Adrenal gland (tissue), 12 donors: ENCODE data around the gene ITGA6. TPM values are rescaled to one million over a fixed set of nuclear protein-coding genes. Genes with fewer than 3 reads are reported as not detected.

Source experiments
- DNase-seq, 7 donors: peaks; one replicate each; pipeline ENCODE4 v3.0.0-alpha.2; 2019 to 2020
- H3K27ac ChIP-seq, 5 donors: fragments of 200-600 bp; sonication (generic) in 4 of 5; 1 replicate in 3 of 5; 2 replicates in 2 of 5; pipeline versions ENCODE4 v1.5.1 to v1.8.0; 2016 to 2020; ENCODE audit warnings: mild to moderate bottlenecking in 1 of 5
- H3K27me3 ChIP-seq: fragments of 200-600 bp; 2 replicates; pipeline ENCODE4 v1.8.0; 2021
- H3K36me3 ChIP-seq, 2 donors: fragments of 200-600 bp; replicated peaks in 1 of 2; 1 replicate in 1 of 2; 2 replicates in 1 of 2; pipeline versions ENCODE4 v1.5.1 to v1.8.0; 2018 to 2022
- H3K4me1 ChIP-seq, 2 donors: fragments of 200-600 bp; replicated peaks in 1 of 2; 1 replicate in 1 of 2; 2 replicates in 1 of 2; pipeline versions ENCODE4 v1.5.1 to v1.8.0; 2018 to 2021
- H3K4me3 ChIP-seq, 4 donors: fragments of 200-600 bp; sonication (generic) in 3 of 4; one replicate each; pipeline ENCODE4 v1.5.1; 2016 to 2018
- H3K9me3 ChIP-seq, 3 donors: fragments of 200-600 bp; sonication (generic) in 1 of 3; replicated peaks in 1 of 3; 1 replicate in 2 of 3; 2 replicates in 1 of 3; pipeline versions ENCODE4 v1.5.1 to v1.8.0; 2016 to 2021
- POLR2A ChIP-seq, 2 donors: fragments of 450-650 bp; IDR thresholded peaks; one replicate each; pipeline ENCODE4 v1.6.1; 2017; ENCODE audit warnings: antibody characterized with exemption in 2 of 2, mild to moderate bottlenecking in 2 of 2, moderate library complexity in 1 of 2
- WGBS, 4 donors: extraction: QIAGEN DNeasy Blood & Tissue Kit in 2 of 4; methylation state at CpG; one replicate each; pipeline versions ENCODE4 v1.1.5 to v1.1.7; 2013 to 2017; 5-methylcytosine and 5-hydroxymethylcytosine counted together
- intact Hi-C, 2 donors: fragments of 100-400 bp; cut with DNase I; formaldehyde crosslinking; loops; one replicate each; pipeline versions ENCODE4 v1.14.1 to v1.15.0; 2022 to 2023
- polyA plus RNA-seq, 3 donors: library from polyadenylated mRNA; stranded (reverse); fragments of 200-250 nt in 2 of 3; fragments of 350-450 nt in 1 of 3; fragmentation: Illumina TruSeq in 1 of 3; extraction: RNeasy Lipid Tissue Mini Kit (QIAGEN cat#74804) in 1 of 3; gene quantifications; one replicate each; pipeline ENCODE4 v1.2.3, GENCODE V29; 2013 to 2014
- total RNA-seq, 9 donors: library from RNA; depleted of rRNA in 4 of 9; stranded (reverse); fragments of >200 nt in 4 of 9; fragments of 120-200 nt in 1 of 9; fragmentation: NEBNext Ultra II Directional in 1 of 9; extraction: Animal tissue kit (Norgen Biotek cat#: 25700) in 1 of 9; gene quantifications; one replicate each; pipeline versions ENCODE4 v1.1.0 to v1.2.4, GENCODE V29; 2013 to 2023
- TF ChIP-seq, protein P1 (sequence below), 6 experiments: fragments of 450-650 bp in 4 of 6; fragments of 200-600 bp in 2 of 6; sonication (generic) in 1 of 6; IDR thresholded peaks; 1 replicate in 5 of 6; 2 replicates in 1 of 6; pipeline versions ENCODE4 v1.5.1 to v1.8.0; 2016 to 2021; ENCODE audit warnings: antibody characterized with exemption in 6 of 6, mild to moderate bottlenecking in 2 of 6, moderate library complexity in 1 of 6
- donor health status: healthy with polysubstance abuse.
- donor health status: Bipolar disorder and iron deficiency.
- donor health status: DM: yes; HTN: yes; CAD: no.
- donor health status: DM: no; HTN: no; CAD: no.
- donor health status: DM: no; HTN: no; CAD: no.
- donor health status: DM: yes; HTN: yes; CAD: no.

ITGA6 gene
- total and polyA plus RNA-seq, 12 donors, result 5.1 to 20.3 (median 10.0) TPM

DNA sequence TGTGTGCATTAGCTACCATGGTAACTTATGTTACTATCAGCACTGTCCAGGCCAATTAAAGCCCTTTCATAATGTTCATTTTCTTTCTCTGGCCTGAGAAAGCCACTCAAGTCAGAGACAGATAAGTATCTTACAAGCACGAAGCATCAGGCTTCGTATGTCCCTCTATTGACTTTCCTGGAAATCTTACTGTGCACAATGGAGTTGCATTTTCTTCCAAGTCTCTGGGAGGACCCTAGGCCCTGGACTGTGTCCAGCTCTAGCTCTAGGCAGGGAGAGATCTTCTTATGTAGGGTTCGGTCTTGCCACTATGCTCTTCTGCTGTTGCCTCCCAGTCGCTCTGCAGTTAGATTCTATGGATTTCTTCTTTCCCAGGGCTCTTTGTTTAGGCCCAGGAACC, 40.0 kb upstream of the ITGA6 start:
- no peaks in the 10 kb centered on the region for H3K27me3 ChIP-seq
- H3K36me3 ChIP-seq, result no peaks in the 10 kb centered on the region
- H3K4me1 ChIP-seq, result no peaks in the 10 kb centered on the region
- no peak overlapping the region for H3K27ac ChIP-seq
- no peak overlapping the region for H3K4me3 ChIP-seq
- intact Hi-C loops, result no loop called here
- H3K9me3 ChIP-seq, result no peaks in the 10 kb centered on the region
- TF ChIP-seq, protein P1, sequence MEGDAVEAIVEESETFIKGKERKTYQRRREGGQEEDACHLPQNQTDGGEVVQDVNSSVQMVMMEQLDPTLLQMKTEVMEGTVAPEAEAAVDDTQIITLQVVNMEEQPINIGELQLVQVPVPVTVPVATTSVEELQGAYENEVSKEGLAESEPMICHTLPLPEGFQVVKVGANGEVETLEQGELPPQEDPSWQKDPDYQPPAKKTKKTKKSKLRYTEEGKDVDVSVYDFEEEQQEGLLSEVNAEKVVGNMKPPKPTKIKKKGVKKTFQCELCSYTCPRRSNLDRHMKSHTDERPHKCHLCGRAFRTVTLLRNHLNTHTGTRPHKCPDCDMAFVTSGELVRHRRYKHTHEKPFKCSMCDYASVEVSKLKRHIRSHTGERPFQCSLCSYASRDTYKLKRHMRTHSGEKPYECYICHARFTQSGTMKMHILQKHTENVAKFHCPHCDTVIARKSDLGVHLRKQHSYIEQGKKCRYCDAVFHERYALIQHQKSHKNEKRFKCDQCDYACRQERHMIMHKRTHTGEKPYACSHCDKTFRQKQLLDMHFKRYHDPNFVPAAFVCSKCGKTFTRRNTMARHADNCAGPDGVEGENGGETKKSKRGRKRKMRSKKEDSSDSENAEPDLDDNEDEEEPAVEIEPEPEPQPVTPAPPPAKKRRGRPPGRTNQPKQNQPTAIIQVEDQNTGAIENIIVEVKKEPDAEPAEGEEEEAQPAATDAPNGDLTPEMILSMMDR (IDR thresholded peaks at IDR 0.05), result no peak
- no peak for TF ChIP-seq POLR2A (IDR thresholded peaks at IDR 0.05)
- no peak for DNase-seq
- 65 to 80% (median 74%) methylated on average over 4 of the region's 4 CpGs for WGBS, 4 donors

DNA sequence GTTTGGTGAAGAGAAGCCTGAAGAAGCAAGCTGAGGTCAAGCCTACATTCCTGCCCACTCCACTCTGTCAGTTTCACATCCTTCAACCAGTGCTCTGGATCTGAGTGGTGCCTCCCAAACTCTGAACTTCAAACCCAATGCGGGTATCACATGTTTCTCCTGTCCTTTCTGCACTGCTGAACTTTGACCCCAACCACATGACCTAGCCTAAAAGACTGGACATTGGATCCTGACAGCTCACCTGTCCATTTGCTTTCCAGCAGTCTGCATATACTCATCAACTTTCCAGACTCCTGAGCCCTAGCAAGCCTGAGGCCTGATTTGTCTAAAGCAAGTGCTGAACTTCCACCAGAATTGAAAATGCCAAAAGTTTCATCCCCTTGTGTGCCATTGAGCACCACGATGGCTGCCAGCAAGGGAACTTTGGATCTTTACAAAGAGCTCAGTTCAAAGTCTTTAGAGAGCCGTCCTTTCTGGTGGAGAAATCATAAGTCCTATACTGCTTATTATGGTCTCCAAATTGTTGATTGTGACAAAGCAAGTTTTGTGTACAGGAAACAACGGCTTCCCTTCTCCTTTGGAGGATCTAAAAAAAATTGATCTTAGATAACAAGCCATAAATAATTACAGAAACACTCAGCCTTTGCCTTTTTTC, 37.6 kb upstream of the ITGA6 start:
- H3K4me3 ChIP-seq, result no peak overlapping the region
- no peak overlapping the region for H3K27ac ChIP-seq
- TF ChIP-seq, protein P1 (IDR thresholded peaks at IDR 0.05), result no peak
- TF ChIP-seq POLR2A (IDR thresholded peaks at IDR 0.05), result no peak
- H3K36me3 ChIP-seq, result no peaks in the 10 kb centered on the region
- 56 to 70% (median 63%) methylated on average over 4 of the region's 4 CpGs for WGBS, 4 donors
- H3K4me1 ChIP-seq, result no peaks in the 10 kb centered on the region
- no peaks in the 10 kb centered on the region for H3K27me3 ChIP-seq
- intact Hi-C loops, result no loop called here
- DNase-seq, result no peak
- no peaks in the 10 kb centered on the region for H3K9me3 ChIP-seq

DNA sequence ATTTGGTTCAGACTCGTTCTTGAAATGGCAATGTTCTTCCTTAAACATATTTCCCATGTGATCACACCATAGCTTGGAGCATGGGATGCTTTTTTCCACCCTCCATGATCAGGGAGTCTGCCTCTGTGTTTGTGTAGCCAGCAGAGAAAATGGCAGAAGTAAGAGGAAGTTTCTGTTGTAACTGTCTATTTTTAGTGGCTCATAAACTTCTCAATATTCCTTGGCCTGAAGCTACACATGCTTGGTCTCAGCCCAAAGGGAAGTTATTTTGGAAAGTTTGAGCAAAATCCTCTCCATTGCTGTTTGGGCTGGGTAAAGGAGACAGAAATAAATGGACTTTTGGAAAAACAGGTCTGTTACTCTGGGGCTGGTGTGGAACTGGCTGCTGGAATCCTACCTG, 33.4 kb upstream of the ITGA6 start:
- no peaks in the 10 kb centered on the region for H3K4me1 ChIP-seq
- no peak overlapping the region for H3K4me3 ChIP-seq
- peak overlapping the region in 1 of 5 donors; percentile 34 for H3K27ac ChIP-seq

DNA sequence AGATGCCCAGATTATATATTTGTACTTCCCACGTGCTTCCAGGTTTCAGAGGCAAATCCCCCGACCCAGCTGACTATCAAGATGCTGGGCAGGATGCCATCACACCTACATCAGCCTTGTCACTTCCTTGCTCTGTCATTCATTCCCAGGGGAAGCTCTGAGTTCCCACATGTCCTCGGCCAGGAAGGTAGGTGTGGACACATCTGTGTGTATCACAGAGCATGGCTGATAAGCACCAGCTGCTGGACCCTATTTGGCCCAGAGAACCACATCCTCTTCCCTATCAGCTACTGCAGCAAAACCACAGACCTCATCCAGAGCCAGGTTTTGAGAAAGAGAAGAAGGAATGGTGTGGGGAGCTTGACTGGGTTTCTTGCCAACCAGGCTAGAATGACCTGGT, 31.9 kb upstream of the ITGA6 start:
- no peak overlapping the region for H3K4me3 ChIP-seq
- no peaks in the 10 kb centered on the region for H3K4me1 ChIP-seq
- WGBS, 4 donors, result 44 to 60% (median 56%) methylated on average over 2 to 3 of the region's 3 CpGs
- TF ChIP-seq POLR2A (IDR thresholded peaks at IDR 0.05), result no peak
- TF ChIP-seq, protein P1 (IDR thresholded peaks at IDR 0.05), result no peak
- H3K27ac ChIP-seq, result no peak overlapping the region
- intact Hi-C loops, result no loop called here
- DNase-seq, result no peak
- no peaks in the 10 kb centered on the region for H3K9me3 ChIP-seq
- no peaks in the 10 kb centered on the region for H3K27me3 ChIP-seq
- H3K36me3 ChIP-seq, result no peaks in the 10 kb centered on the region

More for the DNA sequence above, 33.4 kb upstream of the ITGA6 start:
- Histone ChIP-seq H3K9me3 (no peaks in the 10 kb centered on the region), H3K36me3 (no peaks in the 10 kb centered on the region), H3K27me3 (no peaks in the 10 kb centered on the region)
- DNase-seq, result no peak
- no peak for TF ChIP-seq POLR2A (IDR thresholded peaks at IDR 0.05)
- TF ChIP-seq, protein P1 (IDR thresholded peaks at IDR 0.05), result no peak
- WGBS, 4 donors, result 45 to 68% (median 49%) methylated on average over 1 of the region's 1 CpG
- intact Hi-C loops, result no loop called here
